Neutrophil (primary cell): Measurements from ENCODE around the gene CXCL1.

ENCODE experiments used
- H3K27ac ChIP-seq: fragments of 200-600 bp; sonication (generic); 2 replicates; pipeline ENCODE4 v1.5.1; 2016; ENCODE audit warnings: mild to moderate bottlenecking, moderate library complexity
- H3K27me3 ChIP-seq: fragments of 200-600 bp; sonication (generic); 2 replicates; pipeline ENCODE4 v1.6.0; 2016; ENCODE audit warnings: mild to moderate bottlenecking
- H3K36me3 ChIP-seq: fragments of 200-600 bp; sonication (generic); 2 replicates; pipeline ENCODE4 v1.5.1; 2017
- H3K4me1 ChIP-seq, 2 experiments: fragments of 200-600 bp in 1 of 2; sonication (generic) in 1 of 2; 1 replicate in 1 of 2; 2 replicates in 1 of 2; pipeline versions ENCODE4 v1.5.1 to v1.6.1; 2013 to 2016; ENCODE audit warnings: low read depth in 1 of 2, low read length in 1 of 2, mild to moderate bottlenecking in 1 of 2, moderate library complexity in 1 of 2; ENCODE audit not compliant: control insufficient read depth in 1 of 2, insufficient read depth in 1 of 2
- H3K4me3 ChIP-seq, 2 experiments: fragments of 200-600 bp in 1 of 2; sonication (generic) in 1 of 2; 1 replicate in 1 of 2; 2 replicates in 1 of 2; pipeline ENCODE4 v1.5.1; 2013 to 2016; ENCODE audit warnings: low read depth in 1 of 2, low read length in 1 of 2, mild to moderate bottlenecking in 1 of 2, moderate library complexity in 1 of 2
- H3K9me3 ChIP-seq: fragments of 200-600 bp; sonication (generic); 2 replicates; pipeline ENCODE4 v1.5.1; 2016
- TF ChIP-seq, protein P1 (sequence below): fragments of 200-600 bp; sonication (generic); IDR thresholded peaks from 2 replicates; pipeline ENCODE4 v1.5.1; 2016; ENCODE audit warnings: antibody characterized with exemption

CXCL1 gene

DNA sequence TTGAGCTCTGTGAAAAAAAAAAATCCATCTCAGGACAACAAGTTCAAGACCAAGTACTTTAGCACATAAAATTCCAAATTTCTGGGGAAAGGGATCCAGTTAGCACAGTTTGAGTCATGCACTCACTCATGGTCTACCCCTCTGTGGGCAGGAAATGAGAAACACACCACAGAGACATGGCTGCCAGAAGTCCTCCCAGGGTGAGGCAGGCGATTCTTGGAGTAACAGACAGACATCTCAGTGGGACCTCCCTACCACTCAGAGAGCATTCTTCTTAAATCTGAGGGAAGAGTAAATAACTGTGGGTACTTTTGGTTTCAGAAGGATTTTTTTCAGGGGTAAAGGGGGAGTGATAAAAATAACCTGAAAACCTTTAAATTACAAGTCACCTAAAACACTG is 14.1 kb downstream of the CXCL1 start:
- Histone ChIP-seq H3K4me3 (no peak overlapping the region), H3K4me1 (peaks cover 11 to 13% of the 10 kb centered on the region in 2 experiments), H3K36me3 (no peaks in the 10 kb centered on the region), H3K27ac (peak overlapping the region; percentile 30), H3K9me3 (no peaks in the 10 kb centered on the region), H3K27me3 (no peaks in the 10 kb centered on the region)
- TF ChIP-seq, protein P1, sequence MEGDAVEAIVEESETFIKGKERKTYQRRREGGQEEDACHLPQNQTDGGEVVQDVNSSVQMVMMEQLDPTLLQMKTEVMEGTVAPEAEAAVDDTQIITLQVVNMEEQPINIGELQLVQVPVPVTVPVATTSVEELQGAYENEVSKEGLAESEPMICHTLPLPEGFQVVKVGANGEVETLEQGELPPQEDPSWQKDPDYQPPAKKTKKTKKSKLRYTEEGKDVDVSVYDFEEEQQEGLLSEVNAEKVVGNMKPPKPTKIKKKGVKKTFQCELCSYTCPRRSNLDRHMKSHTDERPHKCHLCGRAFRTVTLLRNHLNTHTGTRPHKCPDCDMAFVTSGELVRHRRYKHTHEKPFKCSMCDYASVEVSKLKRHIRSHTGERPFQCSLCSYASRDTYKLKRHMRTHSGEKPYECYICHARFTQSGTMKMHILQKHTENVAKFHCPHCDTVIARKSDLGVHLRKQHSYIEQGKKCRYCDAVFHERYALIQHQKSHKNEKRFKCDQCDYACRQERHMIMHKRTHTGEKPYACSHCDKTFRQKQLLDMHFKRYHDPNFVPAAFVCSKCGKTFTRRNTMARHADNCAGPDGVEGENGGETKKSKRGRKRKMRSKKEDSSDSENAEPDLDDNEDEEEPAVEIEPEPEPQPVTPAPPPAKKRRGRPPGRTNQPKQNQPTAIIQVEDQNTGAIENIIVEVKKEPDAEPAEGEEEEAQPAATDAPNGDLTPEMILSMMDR, result no peak

DNA sequence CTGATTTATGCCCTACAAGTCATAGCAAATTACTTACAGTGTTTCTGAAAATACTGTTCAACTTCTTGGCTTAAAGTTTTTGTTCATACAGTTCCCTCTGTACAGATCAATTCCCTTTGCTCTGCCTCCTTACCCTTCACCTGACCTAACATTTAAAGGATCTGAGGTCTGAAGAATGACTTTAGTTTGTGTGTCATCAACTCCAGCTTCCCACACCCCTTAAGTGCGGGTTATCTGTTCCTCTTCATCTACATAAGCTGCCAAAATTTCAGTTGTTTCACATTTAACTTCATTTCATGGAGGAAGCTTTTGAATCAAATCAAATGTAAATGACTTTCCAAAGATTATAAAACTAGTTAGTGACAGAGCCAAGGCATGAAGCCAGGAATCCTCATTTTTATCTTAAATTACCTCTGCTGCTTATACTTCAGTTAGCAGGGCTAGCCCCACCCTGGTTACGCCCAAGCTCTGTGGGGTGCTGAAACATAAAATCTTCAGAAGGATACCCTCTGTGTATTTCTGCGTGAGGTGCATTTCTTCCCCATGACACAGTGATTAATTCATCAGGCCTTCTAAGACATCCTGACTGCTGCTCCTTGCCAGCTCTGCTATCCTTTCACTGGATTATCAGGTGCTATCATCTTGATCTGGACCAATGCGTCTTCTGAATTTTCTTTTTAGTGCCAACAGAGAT is 16.5 kb downstream of the CXCL1 start:
- H3K36me3 ChIP-seq, result no peaks in the 10 kb centered on the region
- no peaks in the 10 kb centered on the region for H3K27me3 ChIP-seq
- TF ChIP-seq, protein P1, result no peak
- peaks cover 11 to 17% of the 10 kb centered on the region in 2 experiments for H3K4me1 ChIP-seq
- H3K9me3 ChIP-seq, result no peaks in the 10 kb centered on the region
- no peak overlapping the region for H3K27ac ChIP-seq
- no peak overlapping the region for H3K4me3 ChIP-seq

DNA sequence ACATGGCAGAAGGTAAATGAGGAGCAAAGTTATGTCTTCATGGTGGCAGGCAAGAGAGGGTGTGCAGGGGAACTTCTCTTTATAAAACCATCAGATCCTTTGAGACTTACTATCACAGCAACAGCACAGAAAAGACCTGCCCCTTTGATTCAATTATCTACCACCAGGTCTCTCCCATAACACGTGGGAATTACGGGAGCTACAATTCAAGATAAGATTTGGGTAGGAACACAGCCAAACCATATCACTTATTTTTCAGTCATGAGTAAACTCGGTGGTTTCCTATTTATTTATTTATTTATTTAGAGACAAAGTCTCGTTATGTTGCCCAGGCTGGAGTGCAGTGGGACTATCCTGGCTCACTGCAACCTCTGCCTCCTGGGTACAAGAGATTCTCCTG is 22.1 kb downstream of the CXCL1 start:
- H3K4me3 ChIP-seq, result no peak overlapping the region
- peaks cover 17 to 23% of the 10 kb centered on the region in 2 experiments for H3K4me1 ChIP-seq
- H3K27ac ChIP-seq, result peak overlapping the region; percentile 62
- H3K36me3 ChIP-seq, result no peaks in the 10 kb centered on the region
- no peaks in the 10 kb centered on the region for H3K9me3 ChIP-seq
- TF ChIP-seq, protein P1, result no peak
- H3K27me3 ChIP-seq, result no peaks in the 10 kb centered on the region

DNA sequence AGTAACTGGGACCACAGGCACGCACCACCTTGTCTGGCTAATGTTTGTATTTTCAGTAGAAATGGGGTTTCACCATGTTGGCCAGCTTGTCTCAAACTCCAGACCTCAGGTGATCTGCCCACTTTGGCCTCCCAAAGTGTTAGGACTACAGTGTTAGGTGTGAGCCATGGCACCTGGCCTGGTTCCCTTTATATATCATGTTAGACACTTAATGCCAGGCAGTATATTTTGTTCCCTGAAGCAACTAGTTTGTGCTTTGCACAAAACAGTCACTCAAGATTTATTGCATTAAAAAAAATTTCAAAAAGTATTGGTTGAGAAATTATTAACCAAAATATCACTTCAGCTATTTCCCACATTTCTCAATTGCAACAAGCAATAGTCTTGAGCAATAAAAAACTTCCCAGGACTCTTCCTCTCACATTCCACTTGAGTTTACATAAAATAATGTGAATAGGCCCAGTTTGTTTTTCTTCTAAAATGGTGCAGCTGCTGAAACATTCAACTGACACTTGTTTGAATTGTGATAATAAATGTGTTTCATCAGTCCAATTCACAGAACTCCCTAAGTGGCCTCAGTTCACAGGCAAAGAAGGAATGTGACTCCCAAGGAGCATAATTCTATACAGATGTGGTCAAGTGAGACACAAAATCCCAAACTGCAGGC is 22.7 kb downstream of the CXCL1 start:
- H3K36me3 ChIP-seq, result no peaks in the 10 kb centered on the region
- peaks cover 17 to 23% of the 10 kb centered on the region in 2 experiments for H3K4me1 ChIP-seq
- no peak overlapping the region for H3K4me3 ChIP-seq
- H3K9me3 ChIP-seq, result no peaks in the 10 kb centered on the region
- H3K27ac ChIP-seq, result peak overlapping the region; percentile 62
- H3K27me3 ChIP-seq, result no peaks in the 10 kb centered on the region
- TF ChIP-seq, protein P1, result no peak

DNA sequence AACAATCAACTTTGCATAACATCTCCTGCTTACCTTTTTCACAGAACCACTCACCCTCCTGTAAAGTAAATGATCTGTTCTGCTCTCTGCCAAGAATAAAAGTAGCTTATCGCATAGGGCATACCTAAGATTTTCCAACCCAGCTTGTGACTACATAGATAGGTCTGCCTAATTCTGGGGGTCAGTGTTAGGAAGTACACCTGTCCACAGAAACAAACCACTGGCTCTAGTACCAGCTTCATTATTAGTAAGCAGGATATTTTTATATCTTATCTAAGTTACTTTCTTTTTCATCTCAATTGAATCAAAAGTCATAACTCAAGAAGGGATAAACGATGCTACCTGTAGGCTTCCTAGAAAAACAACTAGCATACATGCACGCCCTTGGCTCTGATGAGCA is 23.8 kb downstream of the CXCL1 start:
- Histone ChIP-seq H3K36me3 (no peaks in the 10 kb centered on the region), H3K27ac (peak overlapping the region; percentile 62), H3K9me3 (no peaks in the 10 kb centered on the region), H3K27me3 (no peaks in the 10 kb centered on the region), H3K4me3 (no peak overlapping the region), H3K4me1 (peaks cover 17 to 23% of the 10 kb centered on the region in 2 experiments)
- TF ChIP-seq, protein P1, result no peak
